Measurements from ENCODE around the gene LBHD2. TPM values are rescaled to one million over a fixed set of nuclear protein-coding genes. Genes with fewer than 3 reads are reported as not detected.

The LBHD2 gene
- total RNA-seq, 1 donor from 2014 or later = not detected

DNA sequence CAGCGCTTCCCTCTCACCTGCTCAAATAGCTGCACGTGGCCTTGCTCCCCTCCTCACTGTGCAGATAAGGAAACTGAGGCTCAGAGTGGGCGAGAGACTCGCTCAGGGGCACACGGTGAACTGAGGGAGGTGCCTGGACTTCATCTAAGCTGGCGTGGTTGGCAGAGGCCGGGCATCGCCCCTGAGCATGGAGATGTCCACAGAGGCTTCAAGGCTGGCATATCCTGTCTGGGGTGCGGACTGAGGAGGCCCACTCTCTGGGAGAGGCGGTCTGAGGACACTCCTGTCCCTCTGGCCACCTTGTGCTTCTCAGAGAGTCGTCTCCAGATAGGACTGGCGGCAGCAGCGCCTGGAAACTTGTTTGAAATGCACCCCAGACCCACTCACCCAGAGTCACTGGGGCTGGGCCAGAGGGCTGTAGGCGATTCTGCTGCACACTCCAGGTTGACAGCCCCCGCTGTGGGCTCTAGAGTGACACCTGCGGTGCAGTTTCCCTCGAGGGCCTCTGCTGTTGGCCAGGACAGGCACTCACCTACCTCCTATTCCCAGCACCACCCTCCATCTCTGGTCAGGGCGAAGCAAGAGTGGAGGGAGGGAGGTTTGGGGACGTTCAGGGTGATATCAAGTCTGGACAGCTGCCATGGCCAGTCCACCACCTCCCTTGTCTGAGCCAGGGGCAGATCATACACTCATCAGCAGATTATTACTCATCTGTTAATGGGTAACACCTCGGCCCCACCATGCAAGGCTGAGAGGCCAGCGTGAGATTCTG, 11.2 kb upstream of the LBHD2 start:
- H3K36me3 ChIP-seq = no peaks in the 10 kb centered on the region
- no peaks in the 10 kb centered on the region for H3K27me3 ChIP-seq
- DNase-seq (ENCODE audit: extremely low spot score in 2 of 2) = peak in 1 of 2 donors; percentile 84
- intact Hi-C loops (cut with DNase I) = no loop called here
- H3K4me3 ChIP-seq = no peak overlapping the region
- H3K4me1 ChIP-seq = peaks cover 59% of the 10 kb centered on the region
- TF ChIP-seq, protein P1, sequence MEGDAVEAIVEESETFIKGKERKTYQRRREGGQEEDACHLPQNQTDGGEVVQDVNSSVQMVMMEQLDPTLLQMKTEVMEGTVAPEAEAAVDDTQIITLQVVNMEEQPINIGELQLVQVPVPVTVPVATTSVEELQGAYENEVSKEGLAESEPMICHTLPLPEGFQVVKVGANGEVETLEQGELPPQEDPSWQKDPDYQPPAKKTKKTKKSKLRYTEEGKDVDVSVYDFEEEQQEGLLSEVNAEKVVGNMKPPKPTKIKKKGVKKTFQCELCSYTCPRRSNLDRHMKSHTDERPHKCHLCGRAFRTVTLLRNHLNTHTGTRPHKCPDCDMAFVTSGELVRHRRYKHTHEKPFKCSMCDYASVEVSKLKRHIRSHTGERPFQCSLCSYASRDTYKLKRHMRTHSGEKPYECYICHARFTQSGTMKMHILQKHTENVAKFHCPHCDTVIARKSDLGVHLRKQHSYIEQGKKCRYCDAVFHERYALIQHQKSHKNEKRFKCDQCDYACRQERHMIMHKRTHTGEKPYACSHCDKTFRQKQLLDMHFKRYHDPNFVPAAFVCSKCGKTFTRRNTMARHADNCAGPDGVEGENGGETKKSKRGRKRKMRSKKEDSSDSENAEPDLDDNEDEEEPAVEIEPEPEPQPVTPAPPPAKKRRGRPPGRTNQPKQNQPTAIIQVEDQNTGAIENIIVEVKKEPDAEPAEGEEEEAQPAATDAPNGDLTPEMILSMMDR (IDR thresholded peaks at IDR 0.05) = no peak
- no peak for TF ChIP-seq POLR2A (IDR thresholded peaks at IDR 0.05)
- no peak overlapping the region for H3K27ac ChIP-seq
- no peaks in the 10 kb centered on the region for H3K9me3 ChIP-seq

DNA sequence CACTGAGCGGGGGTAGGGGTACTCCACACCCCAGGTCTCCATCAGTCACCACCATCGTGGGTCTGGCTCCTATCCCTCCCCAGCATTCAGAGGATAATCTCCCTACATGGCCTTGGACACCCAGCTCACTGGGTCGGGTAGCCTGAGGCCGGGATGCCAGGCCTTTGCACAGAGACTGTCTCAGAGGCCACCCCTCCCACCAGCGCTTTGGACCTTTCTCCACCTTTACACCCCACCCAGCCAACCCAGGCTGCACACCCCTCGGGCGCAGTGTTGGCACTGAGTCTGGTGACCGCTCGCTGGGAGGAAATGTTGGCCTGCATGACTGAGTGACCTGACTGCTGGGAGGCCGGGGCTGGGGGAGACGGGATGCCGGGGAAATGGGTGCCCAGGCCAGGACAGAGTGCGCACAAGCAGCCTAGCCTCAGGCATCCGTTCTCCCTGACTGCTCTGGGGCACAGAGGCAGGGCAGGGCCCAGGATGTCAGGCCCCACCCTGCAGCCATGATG, 10.6 kb upstream of the LBHD2 start:
- TF ChIP-seq POLR2AphosphoS5 (IDR thresholded peaks at IDR 0.05; ENCODE audit: insufficient read depth in 1 of 2, low read depth in 1 of 2) = no peak
- TF ChIP-seq, protein P1 (IDR thresholded peaks at IDR 0.05) = no peak
- no peak for TF ChIP-seq POLR2A (IDR thresholded peaks at IDR 0.05)
- DNase-seq (ENCODE audit: extremely low spot score in 2 of 2) = peak; percentile 87
- peaks cover 53% of the 10 kb centered on the region for H3K4me1 ChIP-seq
- no peaks in the 10 kb centered on the region for H3K27me3 ChIP-seq
- H3K4me3 ChIP-seq = no peak overlapping the region
- no peak overlapping the region for H3K27ac ChIP-seq
- intact Hi-C loops (cut with DNase I) = no loop called here
- no peaks in the 10 kb centered on the region for H3K9me3 ChIP-seq
- no peaks in the 10 kb centered on the region for H3K36me3 ChIP-seq

DNA sequence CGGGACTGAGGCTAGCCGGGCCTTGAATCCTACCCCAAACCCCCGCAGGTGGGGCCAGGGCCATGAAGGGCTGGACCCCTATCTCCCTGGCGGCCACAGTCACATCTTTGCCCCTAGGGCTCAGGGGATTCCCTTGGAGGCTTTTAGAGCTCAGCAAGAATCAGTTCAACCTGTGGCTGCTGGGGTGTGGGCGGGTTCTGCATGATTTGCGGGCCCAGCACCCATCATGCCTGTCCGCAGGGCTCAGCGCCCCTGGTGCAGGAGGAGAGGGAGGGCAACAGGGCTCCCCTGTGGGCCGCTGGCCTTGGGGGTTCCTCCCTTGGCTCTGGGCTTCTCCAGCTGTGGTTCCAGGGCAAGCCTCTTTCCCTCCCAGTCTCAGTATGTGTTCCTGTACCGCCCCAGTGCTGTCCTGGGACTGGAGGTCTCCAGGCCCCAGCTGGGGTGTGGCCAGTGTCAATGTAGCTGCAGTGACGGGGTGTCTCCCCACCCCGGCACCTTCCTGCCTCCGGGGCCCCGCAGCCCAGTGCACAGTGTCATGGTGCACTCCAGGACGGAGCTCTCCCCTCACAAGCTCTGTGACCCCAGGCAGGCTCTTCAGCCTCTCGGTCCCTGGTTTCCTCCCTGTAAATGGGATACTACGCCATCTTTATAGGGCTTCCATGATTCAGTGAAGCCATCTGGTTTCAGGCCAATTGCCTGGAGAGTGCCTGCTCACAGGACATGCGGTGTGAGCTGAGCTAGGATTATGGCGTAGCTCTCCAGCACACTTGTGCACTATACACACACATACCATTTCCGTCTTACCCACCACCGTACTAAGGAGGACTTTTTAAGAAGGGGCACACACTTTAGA, 9.9 kb upstream of the LBHD2 start:
- Histone ChIP-seq H3K27me3 (no peaks in the 10 kb centered on the region), H3K9me3 (no peaks in the 10 kb centered on the region), H3K4me1 (peaks cover 46% of the 10 kb centered on the region), H3K4me3 (no peak overlapping the region), H3K27ac (no peak overlapping the region), H3K36me3 (no peaks in the 10 kb centered on the region)
- no peak for TF ChIP-seq POLR2AphosphoS5 (IDR thresholded peaks at IDR 0.05; ENCODE audit: insufficient read depth in 1 of 2, low read depth in 1 of 2)
- TF ChIP-seq, protein P1 (IDR thresholded peaks at IDR 0.05) = no peak
- no peak for TF ChIP-seq POLR2A (IDR thresholded peaks at IDR 0.05)
- peak in 1 of 2 donors; percentile 94 for DNase-seq (ENCODE audit: extremely low spot score in 2 of 2)
- intact Hi-C loops (cut with DNase I) = no loop called here

DNA sequence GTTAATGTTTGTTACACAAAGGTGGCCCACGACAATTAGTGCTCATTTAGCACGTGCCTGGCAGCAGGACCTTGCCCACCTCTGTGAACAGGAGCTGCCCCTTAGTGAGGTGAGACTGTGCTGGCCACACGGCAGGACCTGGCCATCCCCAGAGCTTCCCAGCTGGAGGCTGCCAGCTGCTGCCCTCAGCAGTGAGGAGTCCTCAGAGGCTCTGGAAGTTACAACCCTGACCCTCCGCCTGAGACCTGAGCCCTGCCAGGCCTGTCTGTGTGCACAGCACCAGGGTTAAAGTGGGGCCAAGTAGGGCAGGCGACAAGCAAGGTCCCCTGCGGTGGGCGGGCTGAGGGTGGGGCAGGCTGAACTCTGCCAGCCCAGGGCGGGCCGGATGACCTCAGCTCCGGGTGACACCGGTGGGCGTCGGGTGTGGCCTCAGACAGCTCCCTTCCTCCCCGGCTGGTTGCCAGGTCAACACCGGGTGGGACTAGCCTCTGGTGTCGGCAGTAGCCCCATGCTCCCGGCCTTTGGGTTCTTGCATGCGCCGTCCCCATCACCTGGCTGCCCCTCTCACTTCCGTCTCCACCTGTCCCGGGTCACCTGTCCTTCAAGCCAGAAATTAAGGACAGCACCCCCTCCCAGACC, 9.2 kb upstream of the LBHD2 start:
- intact Hi-C loops (cut with DNase I) = no loop called here

More for the DNA sequence above, 9.2 kb upstream of the LBHD2 start:
- DNase-seq (ENCODE audit: extremely low spot score in 2 of 2) = no peak
- peak overlapping the region; percentile 41 to 45 for H3K4me3 ChIP-seq
- no peaks in the 10 kb centered on the region for H3K9me3 ChIP-seq
- H3K36me3 ChIP-seq = no peaks in the 10 kb centered on the region
- H3K27me3 ChIP-seq = no peaks in the 10 kb centered on the region
- peaks cover 46% of the 10 kb centered on the region for H3K4me1 ChIP-seq
- TF ChIP-seq POLR2AphosphoS5 (IDR thresholded peaks at IDR 0.05; ENCODE audit: insufficient read depth in 1 of 2, low read depth in 1 of 2) = no peak
- TF ChIP-seq, protein P1 (IDR thresholded peaks at IDR 0.05) = no peak
- H3K27ac ChIP-seq = peak overlapping the region; percentile 72

Measured in vagina (tissue), 2 donors.